H9 (cell line): ENCODE results near the gene SNX5. TPM values are rescaled to one million over a fixed set of nuclear protein-coding genes. Genes with fewer than 3 reads are reported as not detected.

Experiments
- DNase-seq: peaks from one replicate; pipeline ENCODE4 v3.0.0-alpha.2; 2017
- H2AFZ ChIP-seq: one replicate; pipeline ENCODE4 v1.6.1; 2013; ENCODE audit warnings: mild to moderate bottlenecking, low read length, control low read depth, moderate library complexity
- H2AK5ac ChIP-seq: 2 replicates; pipeline ENCODE4 v1.6.1; 2013; ENCODE audit warnings: low read length, control low read depth, mixed read lengths; ENCODE audit not compliant: insufficient read length
- H2BK120ac ChIP-seq: one replicate; pipeline ENCODE4 v1.6.1; 2013; ENCODE audit warnings: low read depth, mild to moderate bottlenecking, low read length, control low read depth, inconsistent platforms; ENCODE audit not compliant: poor library complexity, severe bottlenecking
- H2BK12ac ChIP-seq: 2 replicates; pipeline ENCODE4 v1.6.1; 2013; ENCODE audit warnings: low read length, control low read depth, mixed read lengths, low read depth; ENCODE audit not compliant: insufficient read length
- H2BK15ac ChIP-seq: 2 replicates; pipeline ENCODE4 v1.6.1; 2013; ENCODE audit warnings: low read depth, low read length, control low read depth
- H2BK20ac ChIP-seq: one replicate; pipeline ENCODE4 v1.6.1; 2013; ENCODE audit warnings: low read depth, mild to moderate bottlenecking, low read length, control low read depth, inconsistent platforms; ENCODE audit not compliant: poor library complexity, severe bottlenecking
- H2BK5ac ChIP-seq: 2 replicates; pipeline ENCODE4 v1.6.1; 2013; ENCODE audit warnings: low read length, control low read depth, mixed read lengths; ENCODE audit not compliant: insufficient read length
- H3K14ac ChIP-seq: 2 replicates; pipeline ENCODE4 v1.6.1; 2013; ENCODE audit warnings: low read length, control low read depth; ENCODE audit not compliant: insufficient read depth
- H3K18ac ChIP-seq: 2 replicates; pipeline ENCODE4 v1.6.1; 2013; ENCODE audit warnings: low read depth, mild to moderate bottlenecking, mixed read lengths, low read length, control low read depth; ENCODE audit not compliant: insufficient read length
- H3K23ac ChIP-seq: 2 replicates; pipeline ENCODE4 v1.6.1; 2013; ENCODE audit warnings: low read length, control low read depth, mixed read lengths, low read depth; ENCODE audit not compliant: insufficient read length
- H3K23me2 ChIP-seq: 2 replicates; pipeline ENCODE4 v1.6.1; 2013; ENCODE audit warnings: low read depth, mild to moderate bottlenecking, mixed read lengths, low read length, control low read depth; ENCODE audit not compliant: insufficient read length, poor library complexity, severe bottlenecking
- H3K27ac ChIP-seq: 2 replicates; pipeline ENCODE4 v1.5.1; 2013; ENCODE audit warnings: low read length, control low read depth, mixed read lengths, low read depth; ENCODE audit not compliant: insufficient read length
- H3K27me3 ChIP-seq: 2 replicates; pipeline ENCODE4 v1.6.1; 2013; ENCODE audit warnings: low read length, control low read depth, inconsistent platforms; ENCODE audit not compliant: insufficient read depth
- H3K4ac ChIP-seq: 2 replicates; pipeline ENCODE4 v1.6.1; 2013; ENCODE audit warnings: low read depth, mild to moderate bottlenecking, control low read depth, inconsistent platforms, low read length, moderate library complexity
- H3K4me1 ChIP-seq: 2 replicates; pipeline ENCODE4 v1.6.1; 2013; ENCODE audit warnings: low read length, control low read depth, inconsistent platforms; ENCODE audit not compliant: insufficient read depth
- H3K4me2 ChIP-seq: 2 replicates; pipeline ENCODE4 v1.6.1; 2013; ENCODE audit warnings: low read length, control low read depth, mixed read lengths; ENCODE audit not compliant: insufficient read length, insufficient read depth
- H3K56ac ChIP-seq: 2 replicates; pipeline ENCODE4 v1.6.1; 2013; ENCODE audit warnings: low read depth, mild to moderate bottlenecking, mixed read lengths, low read length, control low read depth; ENCODE audit not compliant: insufficient read length
- H3K79me1 ChIP-seq: 2 replicates; pipeline ENCODE4 v1.6.1; 2013; ENCODE audit warnings: low read depth, mild to moderate bottlenecking, moderate library complexity, low read length, control low read depth, inconsistent platforms; ENCODE audit not compliant: insufficient read depth, poor library complexity, severe bottlenecking
- H3K79me2 ChIP-seq: 2 replicates; pipeline ENCODE4 v1.6.1; 2013; ENCODE audit warnings: low read length, control low read depth, inconsistent platforms; ENCODE audit not compliant: insufficient read depth
- H3K9ac ChIP-seq: 2 replicates; pipeline ENCODE4 v1.6.1; 2013; ENCODE audit warnings: low read length, control low read depth, mixed read lengths; ENCODE audit not compliant: insufficient read length; ENCODE audit errors: extremely low read depth
- H3K9me3 ChIP-seq: one replicate; pipeline ENCODE4 v1.6.1; 2013; ENCODE audit warnings: low read depth, low read length, inconsistent platforms; ENCODE audit not compliant: control insufficient read depth
- H3T11ph ChIP-seq: one replicate; pipeline ENCODE4 v1.6.1; 2013; ENCODE audit warnings: mild to moderate bottlenecking, low read length, control low read depth, inconsistent platforms
- H4K20me1 ChIP-seq: one replicate; pipeline ENCODE4 v1.6.1; 2013; ENCODE audit not compliant: control insufficient read depth, insufficient read length, insufficient read depth
- H4K5ac ChIP-seq: 2 replicates; pipeline ENCODE4 v1.6.1; 2013; ENCODE audit warnings: low read depth, mild to moderate bottlenecking, mixed read lengths, low read length, control low read depth; ENCODE audit not compliant: insufficient read length
- H4K8ac ChIP-seq: replicated peaks from 2 replicates; pipeline ENCODE4 v1.6.1; 2013; ENCODE audit warnings: low read length, control low read depth, mixed read lengths, low read depth; ENCODE audit not compliant: insufficient read length
- H4K91ac ChIP-seq: 2 replicates; pipeline ENCODE4 v1.6.1; 2013; ENCODE audit warnings: low read depth, mild to moderate bottlenecking, moderate library complexity, mixed read lengths, low read length, control low read depth; ENCODE audit not compliant: insufficient read length
- H3K27ac Mint-ChIP-seq, 3 experiments: 2 replicates in 2 of 3; 3 replicates in 1 of 3; pipeline ENCODE4 v1.8.0; 2020 to 2021; ENCODE audit warnings: mixed read lengths in 3 of 3, mild to moderate bottlenecking in 1 of 3, moderate library complexity in 1 of 3
- H3K27me3 Mint-ChIP-seq: 2 replicates; pipeline ENCODE4 v1.8.0; 2021; ENCODE audit warnings: low read depth, mild to moderate bottlenecking, moderate library complexity, mixed read lengths
- H3K36me3 Mint-ChIP-seq, 3 experiments: 2 replicates in 2 of 3; 3 replicates in 1 of 3; pipeline ENCODE4 v1.8.0; 2020 to 2021; ENCODE audit warnings: low read depth in 3 of 3, mixed read lengths in 3 of 3; ENCODE audit not compliant: insufficient read depth in 1 of 3
- H3K4me1 Mint-ChIP-seq, 2 experiments: 2 replicates each; pipeline ENCODE4 v1.8.0; 2020; ENCODE audit warnings: mixed read lengths in 2 of 2
- H3K4me3 Mint-ChIP-seq, 2 experiments: 2 replicates in 1 of 2; 3 replicates in 1 of 2; pipeline ENCODE4 v1.8.0; 2020 to 2021; ENCODE audit warnings: mild to moderate bottlenecking in 2 of 2, mixed read lengths in 2 of 2, moderate library complexity in 1 of 2
- H3K9me3 Mint-ChIP-seq, 2 experiments: 2 replicates in 1 of 2; 3 replicates in 1 of 2; pipeline ENCODE4 v1.8.0; 2020; ENCODE audit warnings: mild to moderate bottlenecking in 2 of 2, mixed read lengths in 2 of 2, moderate library complexity in 1 of 2
- WGBS: extraction: QIAGEN DNeasy Blood & Tissue Kit; methylation state at CpG from one replicate; pipeline ENCODE4 v1.1.7; 2013; ENCODE audit warnings: missing lambda C conversion rate, low lambda C conversion rate, mixed read lengths; ENCODE audit not compliant: insufficient read length; ENCODE audit errors: extremely low coverage; 5-methylcytosine and 5-hydroxymethylcytosine counted together
- total RNA-seq: library from RNA; stranded (reverse); gene quantifications from 2 replicates; pipeline ENCODE4 v1.2.1, GENCODE V29; 2021
- TF ChIP-seq, protein P1 (sequence below): fragments of 200-600 bp; sonication (generic); conservative IDR thresholded peaks from 3 replicates; pipeline ENCODE4 v1.8.0; 2021; ENCODE audit warnings: antibody characterized with exemption, mild to moderate bottlenecking

SNX5 gene
- total RNA-seq, 1 experiment from 2014 or later = 194 TPM

GRCh38 chr20:17904027-17904426 lies 64.6 kb downstream of the SNX5 start:
- H3T11ph ChIP-seq = no peak overlapping the region
- no peaks in the 10 kb centered on the region; the same call in 1 of the 2 replicates for H3K4me1 ChIP-seq
- no peaks in the 10 kb centered on the region for H3K9me3 ChIP-seq
- DNase-seq = no peak
- no peaks in the 10 kb centered on the region for H3K9me3 Mint-ChIP-seq
- H3K4me3 Mint-ChIP-seq = no peak overlapping the region
- no CpG with 5 or more reads among the region's 3 CpGs for WGBS
- no peak overlapping the region for H2BK5ac ChIP-seq
- no peak overlapping the region for H3K4ac ChIP-seq
- no peaks in the 10 kb centered on the region for H3K79me2 ChIP-seq
- no peak overlapping the region for H3K27ac Mint-ChIP-seq
- no peak overlapping the region for H4K8ac ChIP-seq
- TF ChIP-seq, protein P1, sequence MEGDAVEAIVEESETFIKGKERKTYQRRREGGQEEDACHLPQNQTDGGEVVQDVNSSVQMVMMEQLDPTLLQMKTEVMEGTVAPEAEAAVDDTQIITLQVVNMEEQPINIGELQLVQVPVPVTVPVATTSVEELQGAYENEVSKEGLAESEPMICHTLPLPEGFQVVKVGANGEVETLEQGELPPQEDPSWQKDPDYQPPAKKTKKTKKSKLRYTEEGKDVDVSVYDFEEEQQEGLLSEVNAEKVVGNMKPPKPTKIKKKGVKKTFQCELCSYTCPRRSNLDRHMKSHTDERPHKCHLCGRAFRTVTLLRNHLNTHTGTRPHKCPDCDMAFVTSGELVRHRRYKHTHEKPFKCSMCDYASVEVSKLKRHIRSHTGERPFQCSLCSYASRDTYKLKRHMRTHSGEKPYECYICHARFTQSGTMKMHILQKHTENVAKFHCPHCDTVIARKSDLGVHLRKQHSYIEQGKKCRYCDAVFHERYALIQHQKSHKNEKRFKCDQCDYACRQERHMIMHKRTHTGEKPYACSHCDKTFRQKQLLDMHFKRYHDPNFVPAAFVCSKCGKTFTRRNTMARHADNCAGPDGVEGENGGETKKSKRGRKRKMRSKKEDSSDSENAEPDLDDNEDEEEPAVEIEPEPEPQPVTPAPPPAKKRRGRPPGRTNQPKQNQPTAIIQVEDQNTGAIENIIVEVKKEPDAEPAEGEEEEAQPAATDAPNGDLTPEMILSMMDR = no peak
- H2BK15ac ChIP-seq = no peak overlapping the region
- no peak overlapping the region for H3K9ac ChIP-seq
- no peak overlapping the region for H3K18ac ChIP-seq
- no peaks in the 10 kb centered on the region for H3K27me3 ChIP-seq
- H3K23me2 ChIP-seq = no peaks in the 10 kb centered on the region
- H3K4me1 Mint-ChIP-seq = peaks cover 14 to 19% of the 10 kb centered on the region in 2 experiments
- no peak overlapping the region for H3K27ac ChIP-seq
- no peak overlapping the region for H3K23ac ChIP-seq
- H2BK120ac ChIP-seq = no peak overlapping the region
- no peaks in the 10 kb centered on the region for H4K20me1 ChIP-seq
- H4K91ac ChIP-seq = no peak overlapping the region
- no peaks in the 10 kb centered on the region for H3K36me3 Mint-ChIP-seq
- no peaks in the 10 kb centered on the region for H3K79me1 ChIP-seq
- H2AFZ ChIP-seq = no peak overlapping the region
- no peak overlapping the region for H3K4me2 ChIP-seq
- H2AK5ac ChIP-seq = no peak overlapping the region
- H3K27me3 Mint-ChIP-seq = no peaks in the 10 kb centered on the region
- H4K5ac ChIP-seq = no peak overlapping the region
- no peak overlapping the region for H2BK20ac ChIP-seq
- no peak overlapping the region for H3K56ac ChIP-seq
- no peak overlapping the region for H2BK12ac ChIP-seq
- H3K14ac ChIP-seq = no peak overlapping the region
